HK-2 (cell line): ENCODE data around the gene EXOC3L4.
A peak's percentile ranks its signal among the peaks of the same experiment; 100 is the strongest.

Experiments used
- DNase-seq: peaks from one replicate; pipeline ENCODE4 v3.0.0-alpha.2; 2018; ENCODE audit not compliant: unreplicated experiment

Gene EXOC3L4

DNA sequence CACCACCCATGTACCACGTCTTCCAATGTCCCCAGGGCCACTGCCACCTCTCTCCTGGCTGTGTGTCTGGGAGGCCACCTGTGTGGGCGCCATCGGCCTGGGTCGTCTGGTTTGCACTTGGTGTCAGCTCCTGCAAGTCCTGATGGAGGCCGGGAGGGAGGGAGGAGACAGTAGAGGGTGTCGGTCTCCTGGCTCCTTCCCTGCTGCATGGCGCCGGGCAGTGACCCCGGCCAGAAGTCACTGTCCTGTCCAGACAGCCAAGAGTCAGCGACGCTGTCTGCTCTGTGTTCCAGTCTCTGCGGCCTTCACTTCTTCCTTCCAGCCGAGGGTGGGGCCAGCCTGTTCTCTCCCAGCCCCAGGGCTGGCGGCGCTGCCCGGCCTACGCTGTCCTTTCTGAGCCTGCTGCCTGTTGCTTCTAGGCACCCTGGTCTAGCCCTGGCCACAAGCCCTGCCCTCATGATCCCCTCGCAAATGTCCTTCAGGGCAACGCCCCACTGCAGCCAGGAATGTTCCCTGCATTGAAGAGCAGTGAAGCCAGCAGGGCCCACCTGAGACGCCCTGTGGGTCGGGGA lies 23.5 kb upstream of the EXOC3L4 start:
- no peak for DNase-seq

DNA sequence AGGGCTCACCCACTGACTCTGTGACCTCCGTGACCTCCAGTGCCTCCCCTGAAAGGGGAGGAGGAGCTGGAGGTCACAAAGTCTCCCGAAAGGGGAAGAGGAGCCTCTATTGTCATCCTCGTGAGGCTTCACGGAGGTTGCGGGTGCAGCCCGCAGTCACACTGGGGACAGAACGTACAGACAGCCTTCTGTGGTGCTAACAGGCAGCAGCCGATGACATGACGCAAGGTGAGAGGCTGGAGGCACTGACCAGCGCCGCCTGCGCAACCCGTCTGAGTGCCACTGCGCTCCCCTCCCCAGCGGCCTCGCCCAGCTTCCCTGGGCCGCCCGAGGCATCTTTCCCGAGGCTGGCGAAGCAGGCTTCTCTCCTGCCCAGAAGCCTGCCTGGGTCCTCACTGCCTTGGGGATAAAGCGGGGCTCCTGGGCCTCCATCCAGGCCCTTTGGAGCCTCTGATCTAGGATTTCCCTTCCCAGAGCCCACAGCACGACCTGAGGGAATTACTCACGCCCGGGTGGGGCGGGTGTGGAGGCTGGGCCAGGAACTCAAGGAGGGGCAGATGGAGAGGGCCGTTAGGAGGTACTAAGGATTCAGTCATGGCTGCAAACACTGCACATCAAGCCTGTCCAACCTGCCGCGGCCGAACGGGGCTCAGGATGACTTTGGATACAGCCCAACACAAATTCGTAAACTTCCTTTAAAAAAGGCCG lies 22.8 kb upstream of the EXOC3L4 start:
- DNase-seq, result peak; percentile 43

- DNase-seq, result peak; percentile 90
Measured at GRCh38 chr14:103072595-103073366, 21.7 kb upstream of the EXOC3L4 start.

- peak; percentile 90 for DNase-seq
Measured at GRCh38 chr14:103073367-103073875, 21.1 kb upstream of the EXOC3L4 start.

GRCh38 chr14:103073876-103074728 lies 20.4 kb upstream of the EXOC3L4 start:
- peak; percentile 75 for DNase-seq

GRCh38 chr14:103074729-103075367 lies 19.7 kb upstream of the EXOC3L4 start:
- peak; percentile 90 for DNase-seq

DNA sequence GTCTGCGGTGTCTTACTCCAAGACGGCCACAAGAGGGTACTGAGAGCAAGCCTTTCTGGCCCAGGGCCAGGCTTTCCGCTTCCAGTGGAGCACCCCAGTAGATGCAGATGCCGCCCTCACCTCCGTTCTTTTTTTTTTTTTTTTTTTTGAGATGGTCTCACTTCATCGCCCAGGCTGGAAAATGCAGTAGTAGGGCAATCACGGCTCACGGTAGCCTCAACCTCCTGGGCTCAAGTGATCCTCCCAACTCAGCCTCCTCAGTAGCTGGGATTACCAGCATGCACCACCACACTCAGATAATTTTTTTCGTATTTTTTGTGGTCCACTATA lies 16.1 kb upstream of the EXOC3L4 start:
- DNase-seq, result peak; percentile 75

DNA sequence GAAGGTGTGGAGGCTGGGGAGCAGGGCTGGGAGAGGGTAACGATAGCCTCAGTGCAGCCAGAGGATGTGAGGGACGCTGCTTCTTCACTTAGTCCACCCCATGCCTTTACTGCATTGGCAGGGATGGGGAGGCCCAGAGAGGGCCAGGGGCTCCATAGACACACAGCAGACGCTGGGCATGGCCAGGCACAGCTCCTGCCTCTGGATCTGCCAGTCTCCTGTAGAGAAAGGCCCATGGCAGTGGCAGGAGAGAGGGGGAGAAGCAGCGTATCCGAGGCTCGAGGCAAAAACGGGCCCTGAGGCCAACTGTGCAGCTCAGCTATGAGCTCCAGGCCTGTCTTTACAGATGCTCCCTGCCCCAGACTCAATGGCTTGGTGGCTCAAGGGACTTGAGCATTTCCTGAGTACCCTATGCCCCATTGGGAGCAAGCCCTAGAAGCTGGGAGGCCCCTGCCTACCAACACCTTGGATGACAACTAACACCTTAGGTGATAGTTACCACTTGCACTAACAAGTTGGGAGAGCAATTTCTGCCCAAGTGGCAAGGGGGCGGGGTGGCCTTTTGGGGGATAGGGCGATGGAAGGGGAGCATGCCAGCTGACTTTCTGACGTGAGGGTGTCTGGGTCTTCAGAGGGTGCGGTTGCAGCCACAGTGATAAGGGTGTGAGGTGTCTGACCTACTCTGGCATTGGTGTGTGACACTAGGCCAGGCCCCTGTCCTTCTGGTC lies 15.5 kb upstream of the EXOC3L4 start:
- no peak for DNase-seq

GRCh38 chr14:103081951-103082350 lies 12.6 kb upstream of the EXOC3L4 start:
- DNase-seq, result no peak

GRCh38 chr14:103084021-103084919 lies 10.3 kb upstream of the EXOC3L4 start, which contains the start of gene LBHD2:
Gene LBHD2 (plus strand): TSS chr14:103084210. CDS start chr14:103086013, 1,803 bp downstream.
- no peak for DNase-seq

- DNase-seq, result no peak
Measured at GRCh38 chr14:103085106-103086091, 9.1 kb upstream of the EXOC3L4 start.

- no peak for DNase-seq
Measured at GRCh38 chr14:103086771-103087342, 7.7 kb upstream of the EXOC3L4 start.

DNA sequence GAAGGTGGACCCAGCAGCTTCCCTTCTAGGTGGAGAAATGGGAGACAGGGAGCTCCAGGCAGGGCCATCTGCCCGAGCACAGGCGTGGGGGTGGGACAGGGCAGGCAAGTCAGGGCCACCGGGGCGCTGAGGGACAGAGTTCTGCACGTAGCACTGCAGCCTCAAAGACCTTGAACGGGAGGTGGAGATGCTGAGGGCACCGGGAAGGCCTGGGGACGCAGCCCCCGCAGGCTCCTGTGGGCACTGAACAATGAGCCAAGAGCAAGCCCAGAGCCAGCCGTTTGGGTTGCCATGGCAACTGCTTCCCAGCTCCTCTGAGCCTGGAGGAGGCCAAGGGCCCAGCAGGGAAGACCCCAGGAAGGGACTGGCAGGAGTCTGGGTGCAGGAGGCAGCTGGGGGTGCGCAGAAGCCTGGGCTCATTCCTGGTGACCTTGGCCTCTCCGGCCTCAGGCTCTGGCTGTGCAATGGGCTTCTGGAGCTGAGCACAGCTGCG lies 7.1 kb upstream of the EXOC3L4 start:
- no peak for DNase-seq

- no peak for DNase-seq
Measured at GRCh38 chr14:103088921-103089320, 5.6 kb upstream of the EXOC3L4 start.

GRCh38 chr14:103089386-103090335 lies 4.9 kb upstream of the EXOC3L4 start:
- no peak for DNase-seq

DNA sequence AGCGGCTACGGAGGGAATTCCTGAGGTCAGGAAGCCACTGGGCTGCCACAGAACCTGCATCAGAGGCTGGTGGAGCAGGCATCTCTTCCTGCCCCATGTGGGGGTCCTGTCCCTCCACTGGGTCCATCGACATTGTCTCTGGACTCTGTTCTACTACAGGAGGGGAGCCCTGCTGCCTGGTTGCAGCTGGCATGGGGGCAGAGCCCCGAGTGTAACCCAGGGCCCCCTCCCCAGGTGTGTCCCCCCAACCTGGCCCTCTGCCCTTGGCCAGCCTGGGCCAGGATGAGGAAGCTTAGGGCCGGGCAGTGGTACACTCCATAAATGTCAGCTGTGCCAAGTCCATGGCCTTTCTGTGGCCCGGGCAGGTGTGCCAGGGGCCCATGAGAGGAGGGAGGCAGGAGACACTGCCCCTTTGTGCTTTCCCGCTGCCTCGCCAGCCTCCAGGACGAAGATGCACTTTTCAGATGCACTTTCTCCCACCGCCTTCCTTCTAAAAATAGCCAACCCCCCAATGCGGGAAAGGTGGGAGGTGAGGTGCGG lies 4.0 kb upstream of the EXOC3L4 start:
- DNase-seq, result no peak
